HEK293 (cell line): ENCODE data around the gene CDH23.

Source experiments
- BCL6B ChIP-seq: fragments of 450-650 bp; formaldehyde crosslinking; IDR thresholded peaks from 2 replicates; pipeline ENCODE4 v1.5.1; 2017; ENCODE audit warnings: missing biosample characterization, missing genetic modification characterization
- KLF9 ChIP-seq: fragments of 450-650 bp; formaldehyde crosslinking; IDR thresholded peaks from 2 replicates; pipeline ENCODE4 v1.5.1; 2016; ENCODE audit warnings: missing biosample characterization, missing genetic modification characterization, low read depth
- MYNN ChIP-seq: fragments of 450-650 bp; formaldehyde crosslinking; IDR thresholded peaks from 2 replicates; pipeline ENCODE4 v1.5.1; 2016; ENCODE audit warnings: missing biosample characterization, missing genetic modification characterization, borderline replicate concordance
- PRDM4 ChIP-seq: fragments of 450-650 bp; formaldehyde crosslinking; IDR thresholded peaks from 2 replicates; pipeline ENCODE4 v1.5.1; 2017; ENCODE audit warnings: missing biosample characterization, missing genetic modification characterization
- TRIM28 ChIP-seq: IDR thresholded peaks from 2 replicates; pipeline ENCODE4 v1.6.1; 2011; ENCODE audit warnings: low read length, control low read depth, borderline replicate concordance
- ZBTB1 ChIP-seq: fragments of 450-650 bp; formaldehyde crosslinking; IDR thresholded peaks from 2 replicates; pipeline ENCODE4 v1.5.1; 2016; ENCODE audit warnings: missing biosample characterization, missing genetic modification characterization
- ZBTB6 ChIP-seq: fragments of 450-650 bp; formaldehyde crosslinking; IDR thresholded peaks from 2 replicates; pipeline ENCODE4 v1.5.1; 2017; ENCODE audit warnings: missing biosample characterization, missing genetic modification characterization
- ZFP3 ChIP-seq: fragments of 450-650 bp; formaldehyde crosslinking; IDR thresholded peaks from 2 replicates; pipeline ENCODE4 v1.5.1; 2016; ENCODE audit warnings: low read depth, missing biosample characterization, missing genetic modification characterization
- ZNF10 ChIP-seq: fragments of 450-650 bp; formaldehyde crosslinking; IDR thresholded peaks from 2 replicates; pipeline ENCODE4 v1.5.1; 2017; ENCODE audit warnings: missing biosample characterization, missing genetic modification characterization
- ZNF140 ChIP-seq: fragments of 450-650 bp; formaldehyde crosslinking; IDR thresholded peaks from 2 replicates; pipeline ENCODE4 v1.5.1; 2016; ENCODE audit warnings: missing biosample characterization, missing genetic modification characterization
- ZNF169 ChIP-seq: fragments of 450-650 bp; formaldehyde crosslinking; IDR thresholded peaks from 2 replicates; pipeline ENCODE4 v1.5.1; 2016; ENCODE audit warnings: missing biosample characterization, missing genetic modification characterization
- ZNF221 ChIP-seq: fragments of 450-650 bp; formaldehyde crosslinking; IDR thresholded peaks from 2 replicates; pipeline ENCODE4 v1.5.1; 2017; ENCODE audit warnings: missing biosample characterization, missing genetic modification characterization, borderline replicate concordance
- ZNF324 ChIP-seq: fragments of 450-650 bp; formaldehyde crosslinking; IDR thresholded peaks from 2 replicates; pipeline ENCODE4 v1.5.1; 2016; ENCODE audit warnings: missing biosample characterization, missing genetic modification characterization
- ZNF354C ChIP-seq: fragments of 450-650 bp; formaldehyde crosslinking; IDR thresholded peaks from 2 replicates; pipeline ENCODE4 v1.5.1; 2016; ENCODE audit warnings: missing biosample characterization, missing genetic modification characterization, low read depth, borderline replicate concordance
- ZNF404 ChIP-seq: fragments of 450-650 bp; formaldehyde crosslinking; IDR thresholded peaks from 2 replicates; pipeline ENCODE4 v1.5.1; 2017; ENCODE audit warnings: missing biosample characterization, missing genetic modification characterization
- ZNF426 ChIP-seq: fragments of 450-650 bp; formaldehyde crosslinking; IDR thresholded peaks from 2 replicates; pipeline ENCODE4 v1.5.1; 2017; ENCODE audit warnings: missing biosample characterization, missing genetic modification characterization, mild to moderate bottlenecking, inconsistent platforms, moderate library complexity
- ZNF510 ChIP-seq: fragments of 450-650 bp; formaldehyde crosslinking; IDR thresholded peaks from 2 replicates; pipeline ENCODE4 v1.5.1; 2018; ENCODE audit warnings: mild to moderate bottlenecking, missing genetic modification characterization, missing biosample characterization; ENCODE audit not compliant: insufficient replicate concordance
- ZNF518A ChIP-seq: fragments of 450-650 bp; formaldehyde crosslinking; conservative IDR thresholded peaks from 2 replicates; pipeline ENCODE4 v1.5.1; 2016; ENCODE audit warnings: low read depth, missing biosample characterization, missing genetic modification characterization
- ZNF521 ChIP-seq: fragments of 450-650 bp; formaldehyde crosslinking; IDR thresholded peaks from 2 replicates; pipeline ENCODE4 v1.5.1; 2017; ENCODE audit warnings: missing biosample characterization, mild to moderate bottlenecking, missing genetic modification characterization
- ZNF621 ChIP-seq: fragments of 450-650 bp; formaldehyde crosslinking; IDR thresholded peaks from 2 replicates; pipeline ENCODE4 v1.5.1; 2017; ENCODE audit warnings: missing biosample characterization, missing genetic modification characterization
- ZNF645 ChIP-seq: fragments of 450-650 bp; formaldehyde crosslinking; IDR thresholded peaks from 2 replicates; pipeline ENCODE4; 2016; ENCODE audit warnings: missing biosample characterization, missing genetic modification characterization
- ZNF654 ChIP-seq: fragments of 450-650 bp; formaldehyde crosslinking; IDR thresholded peaks from 2 replicates; pipeline ENCODE4 v1.5.1; 2016; ENCODE audit warnings: low read depth, missing biosample characterization, missing genetic modification characterization
- ZNF658 ChIP-seq: fragments of 450-650 bp; formaldehyde crosslinking; IDR thresholded peaks from 2 replicates; pipeline ENCODE4; 2016; ENCODE audit warnings: missing biosample characterization, missing genetic modification characterization
- ZNF701 ChIP-seq: fragments of 450-650 bp; formaldehyde crosslinking; IDR thresholded peaks from 2 replicates; pipeline ENCODE4 v1.5.1; 2016; ENCODE audit warnings: missing biosample characterization, missing genetic modification characterization
- ZNF777 ChIP-seq: fragments of 450-650 bp; formaldehyde crosslinking; IDR thresholded peaks from 2 replicates; pipeline ENCODE4 v1.5.1; 2017; ENCODE audit warnings: missing biosample characterization, missing genetic modification characterization, borderline replicate concordance
- ZSCAN18 ChIP-seq: fragments of 450-650 bp; formaldehyde crosslinking; IDR thresholded peaks from 2 replicates; pipeline ENCODE4 v1.5.1; 2016; ENCODE audit warnings: missing biosample characterization, missing genetic modification characterization
- ZXDB ChIP-seq: fragments of 450-650 bp; formaldehyde crosslinking; IDR thresholded peaks from 2 replicates; pipeline ENCODE4 v1.5.1; 2016; ENCODE audit warnings: missing biosample characterization, missing genetic modification characterization

Gene CDH23

GRCh38 chr10:71860243-71861029 is 463.7 kb downstream of the CDH23 start (continued):
- TF ChIP-seq ZNF221 (tag by site-specific recombination) (no peak), MYNN (tag by site-specific recombination) (no peak), ZBTB1 (tag by site-specific recombination) (peak; percentile 52; the same call in 1 of the 2 replicates), ZNF169 (tag by site-specific recombination) (no peak), ZNF354C (tag by site-specific recombination) (no peak), ZNF777 (tag by site-specific recombination) (no peak), ZBTB6 (tag by site-specific recombination) (peak; percentile 75), ZNF10 (peak; percentile 67; the same call in 1 of the 2 replicates), PRDM4 (tag by site-specific recombination) (no peak), ZNF701 (no peak), ZXDB (tag by site-specific recombination) (peak; percentile 81), KLF9 (no peak), BCL6B (tag by site-specific recombination) (no peak), ZNF621 (tag by site-specific recombination) (no peak), ZNF426 (tag by site-specific recombination) (no peak), ZNF404 (tag by site-specific recombination) (no peak), ZNF510 (no peak), ZFP3 (tag by site-specific recombination) (no peak), ZNF658 (tag by site-specific recombination) (no peak), ZNF654 (peak; percentile 1; the same call in 1 of the 2 replicates), ZNF518A (peak; percentile 44; the same call in 1 of the 2 replicates), ZNF324 (tag by site-specific recombination) (peak; percentile 93), ZNF140 (tag by site-specific recombination) (no peak), ZNF521 (tag by site-specific recombination) (no peak), ZNF645 (tag by site-specific recombination) (no peak), TRIM28 (no peak; the same call in none of the 2 replicates), ZSCAN18 (tag by site-specific recombination) (no peak)
